CD4-positive, alpha-beta T cell treated with Interleukin-21 for 1 hour (primary cell): Measurements from ENCODE around the gene RHBDL1.
A peak's percentile ranks its signal among the peaks of the same experiment; 100 is the strongest.

Source experiments
- DNase-seq: peaks from one replicate; pipeline ENCODE4 v3.0.0-alpha.2; 2020

RHBDL1 gene

GRCh38 chr16:722835-723633 is 47.6 kb downstream of the RHBDL1 start:
- no peak for DNase-seq

DNA sequence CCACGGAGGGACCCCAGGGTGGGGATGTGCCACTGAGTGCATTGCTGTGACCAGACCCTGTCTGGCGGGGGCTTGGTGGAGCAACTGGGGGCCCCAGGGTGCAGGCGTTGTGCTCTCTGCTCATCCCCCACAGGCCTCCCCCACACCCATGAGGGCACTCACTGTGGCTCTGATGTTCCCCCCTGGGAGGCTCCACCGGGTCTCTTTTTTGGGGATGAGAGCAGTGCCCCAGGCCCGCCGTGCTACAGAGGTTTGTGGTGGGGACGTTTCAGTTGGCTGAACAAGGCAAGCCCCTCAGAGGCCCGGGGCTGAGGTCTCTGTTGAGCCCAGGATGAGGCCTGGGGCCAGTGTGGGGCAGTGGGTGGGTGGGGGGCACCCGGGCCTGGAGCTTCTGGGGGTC is 48.2 kb downstream of the RHBDL1 start:
- no peak for DNase-seq

- no peak for DNase-seq
These were observed 48.9 kb downstream of the RHBDL1 start for GRCh38 chr16:724188-725040.

DNA sequence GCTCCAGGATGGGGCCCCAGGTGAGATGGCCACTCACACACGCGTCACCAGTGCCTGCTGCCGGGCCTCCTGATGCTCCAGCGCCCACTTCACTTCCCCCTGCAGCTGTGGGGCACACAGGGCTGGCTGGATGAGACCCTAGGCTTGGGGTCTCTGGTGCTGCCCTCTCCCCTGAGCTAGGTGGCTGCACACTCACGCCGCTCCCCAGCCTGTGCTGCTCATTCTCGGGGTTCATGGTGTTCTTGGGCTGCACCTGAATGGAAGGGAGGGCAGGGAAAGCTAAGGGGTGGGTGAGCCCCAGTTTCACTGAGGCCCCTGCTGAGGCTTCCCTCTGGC is 49.5 kb downstream of the RHBDL1 start:
- DNase-seq, result no peak

DNA sequence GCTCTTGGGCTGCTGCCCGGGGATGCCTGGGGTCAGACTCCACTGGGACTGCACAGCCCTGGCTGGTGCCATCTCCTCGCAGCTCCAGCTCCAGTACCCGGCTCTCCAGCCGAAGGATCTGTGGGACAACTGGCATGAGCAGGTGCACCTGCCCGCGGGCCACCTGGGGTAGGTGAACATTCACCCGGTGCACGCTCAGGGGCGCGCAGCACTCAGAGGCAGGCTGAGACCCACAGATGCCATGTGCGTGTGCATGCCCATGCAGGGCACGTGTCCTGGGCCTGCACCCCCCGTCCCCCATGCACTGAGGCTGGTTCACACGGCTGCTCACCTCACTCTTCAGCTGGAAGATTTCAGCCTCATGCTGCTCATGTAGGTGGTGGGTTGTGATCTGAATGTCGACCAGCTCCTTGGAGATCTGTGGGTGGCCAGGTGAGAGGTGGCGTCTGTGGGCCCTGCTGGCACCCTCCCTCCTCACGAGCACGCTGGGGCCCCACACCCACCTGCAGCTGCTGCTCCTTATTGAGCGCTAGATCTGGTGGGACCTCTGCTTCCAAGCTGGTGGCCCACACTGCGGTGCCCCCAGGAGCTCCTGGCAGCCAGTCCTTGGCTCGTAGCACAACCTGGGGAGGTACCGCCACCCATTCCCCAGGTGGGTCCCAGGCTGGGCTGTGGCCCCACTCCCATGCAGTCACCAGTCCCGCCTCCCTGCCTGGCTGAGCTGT is 50.2 kb downstream of the RHBDL1 start:
- DNase-seq, result no peak

DNA sequence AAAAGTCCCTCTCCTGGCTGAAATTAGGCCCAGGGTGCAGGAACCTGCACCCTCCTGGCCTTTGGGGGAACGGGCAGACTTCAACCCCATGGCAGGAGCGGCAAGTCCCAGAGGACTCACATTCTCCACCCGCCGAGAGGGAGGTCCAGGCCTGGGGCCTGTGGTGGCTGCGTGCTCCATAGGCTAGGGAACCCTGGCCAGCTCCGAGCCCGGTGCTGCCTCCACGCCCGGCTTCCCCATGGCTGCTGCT is 50.6 kb downstream of the RHBDL1 start:
- DNase-seq, result no peak

- DNase-seq, result peak; percentile 75
These were observed 51.2 kb downstream of the RHBDL1 start, which contains the start of the genes CCDC78 and HAGHL for GRCh38 chr16:726438-727290. CCDC78 (minus strand) TSS chr16:726443; CDS start chr16:726367, 76 bp downstream. HAGHL (plus strand) TSS chr16:727106; CDS start chr16:727510, 404 bp downstream.

DNA sequence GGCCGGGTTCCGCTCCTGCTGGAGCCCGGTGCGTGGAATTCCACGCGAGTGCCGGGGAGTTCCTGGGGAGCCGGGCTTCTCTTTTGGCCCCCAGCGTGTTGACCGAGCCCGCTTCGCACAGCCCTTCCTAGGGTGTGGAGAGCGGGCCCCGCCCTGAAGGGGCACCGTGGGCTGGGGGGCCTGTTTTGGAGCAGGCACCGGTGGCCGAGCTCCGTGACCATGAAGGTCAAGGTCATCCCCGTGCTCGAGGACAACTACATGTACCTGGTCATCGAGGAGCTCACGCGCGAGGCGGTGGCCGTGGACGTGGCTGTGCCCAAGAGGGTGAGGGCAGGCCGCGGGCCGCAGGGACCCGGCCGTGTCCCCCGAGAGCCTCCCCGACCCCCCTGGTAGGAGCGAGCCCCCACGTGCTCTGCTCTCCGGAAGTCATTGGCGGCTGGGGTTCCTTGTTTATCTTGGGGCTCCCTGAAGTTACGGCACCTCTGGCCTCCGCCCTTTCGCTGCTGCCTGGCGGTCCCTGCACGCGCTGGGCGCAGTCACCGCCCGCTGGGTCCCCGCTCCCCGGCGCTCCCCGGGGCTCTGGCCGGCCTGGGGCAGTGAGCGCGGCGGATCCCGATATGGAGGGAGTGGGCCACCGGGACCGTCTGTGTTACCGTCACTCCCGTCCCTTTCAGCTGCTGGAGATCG is 52.0 kb downstream of the RHBDL1 start:
- DNase-seq, result no peak
